HG02798 (cell line): ENCODE data around the gene C12orf50.
A peak's percentile ranks its signal among the peaks of the same experiment; 100 is the strongest.
"Not testable (repeated sequence)": the region's sequence is repeated elsewhere in the genome, so short reads cannot be mapped to it uniquely, and the experiment has no call there.

Source experiments
- ATAC-seq: cut with Tn5 transposase; IDR thresholded peaks from one replicate; pipeline ENCODE4 v1.9.1; 2021; ENCODE audit warnings: mild to moderate bottlenecking; ENCODE audit not compliant: unreplicated experiment, poor library complexity

The C12orf50 gene, protein sequence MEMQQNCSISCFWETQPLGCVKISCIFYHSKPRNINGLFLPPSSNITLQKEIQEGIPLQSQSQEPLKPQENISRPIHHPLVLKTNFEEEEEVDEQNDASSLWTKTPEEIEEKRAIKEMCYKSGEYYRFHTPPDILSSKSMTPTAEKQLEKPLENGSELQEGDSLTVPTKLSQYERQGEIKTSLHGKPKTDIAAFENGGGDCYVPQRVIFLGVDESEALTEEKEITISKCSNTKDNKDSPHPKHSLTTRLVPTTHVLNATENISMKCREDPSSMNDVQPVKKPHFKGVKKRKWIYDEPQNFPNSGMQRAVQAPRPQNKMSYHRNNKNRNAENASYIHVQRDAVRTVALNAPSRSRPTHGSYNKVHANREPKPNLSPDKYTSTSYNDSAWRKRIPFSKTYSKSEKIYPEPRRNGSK

DNA sequence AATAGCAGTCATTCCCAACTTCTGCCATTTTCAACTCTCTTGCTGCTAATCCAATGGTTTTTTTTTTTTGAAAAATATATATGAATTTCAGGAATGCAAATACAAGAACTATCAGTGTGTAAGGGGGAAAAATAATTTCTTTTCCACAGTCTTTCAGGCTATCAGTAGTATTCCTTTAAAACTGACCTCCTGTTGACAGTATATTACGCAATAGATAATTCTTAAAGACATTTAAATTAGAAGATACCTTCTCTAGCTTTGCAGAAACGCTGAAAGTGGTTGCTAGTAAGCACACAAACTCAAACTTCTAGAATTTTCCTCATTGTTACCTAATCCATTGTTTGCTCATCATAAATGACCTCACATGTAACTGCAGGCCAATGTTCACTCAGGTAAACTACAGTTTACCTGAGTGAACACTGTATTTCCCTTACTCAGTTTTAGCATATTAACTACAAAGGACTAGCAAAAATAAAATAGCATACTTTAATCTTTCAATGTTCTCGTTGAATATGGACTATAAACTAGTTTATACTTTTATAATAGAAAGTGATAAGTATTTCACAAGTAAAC is at the start of gene C12orf50:
C12orf50 (minus strand) TSS at position 309 of the 573 bp plus-strand sequence. CDS start 2,439 bp downstream, outside the sequence.
- ATAC-seq, result no peak

DNA sequence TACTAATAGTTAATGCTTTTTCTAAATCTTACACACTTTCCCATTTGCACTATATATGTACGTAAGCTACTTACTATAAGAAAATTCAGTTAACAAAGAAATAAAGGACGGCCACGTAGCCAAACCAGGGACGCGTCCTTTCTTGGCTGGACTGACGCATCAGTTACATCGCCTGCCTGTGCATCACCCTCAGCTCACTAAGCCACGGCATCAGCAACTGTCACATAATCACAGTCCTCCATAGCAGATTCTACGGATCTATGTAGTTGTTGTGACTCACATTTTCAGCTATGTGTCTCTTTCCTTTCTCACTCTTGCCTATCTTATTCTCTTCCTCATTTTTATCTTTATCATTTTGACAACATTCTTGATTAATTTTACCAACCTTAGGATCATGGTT is 38.1 kb upstream of the C12orf50 start:
- no peak for ATAC-seq

DNA sequence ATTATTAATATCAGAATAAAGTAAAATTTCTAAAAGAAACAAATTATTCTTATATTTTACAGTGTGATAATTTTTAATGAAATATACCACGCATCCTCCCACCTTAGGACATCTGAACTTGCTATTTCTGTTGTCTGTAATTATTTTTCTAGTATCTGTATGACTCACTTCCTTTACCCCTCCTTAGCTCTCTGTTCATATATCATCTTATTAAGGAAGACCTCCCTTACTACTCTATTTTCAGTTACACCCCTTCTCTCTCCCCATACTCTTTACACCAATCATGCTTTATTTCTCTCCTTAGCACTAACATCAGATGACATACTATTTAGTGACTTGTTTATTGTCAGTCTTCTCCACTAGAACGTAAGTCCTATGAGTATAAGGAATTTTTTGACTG is 34.2 kb upstream of the C12orf50 start:
- peak; percentile 75 for ATAC-seq

DNA sequence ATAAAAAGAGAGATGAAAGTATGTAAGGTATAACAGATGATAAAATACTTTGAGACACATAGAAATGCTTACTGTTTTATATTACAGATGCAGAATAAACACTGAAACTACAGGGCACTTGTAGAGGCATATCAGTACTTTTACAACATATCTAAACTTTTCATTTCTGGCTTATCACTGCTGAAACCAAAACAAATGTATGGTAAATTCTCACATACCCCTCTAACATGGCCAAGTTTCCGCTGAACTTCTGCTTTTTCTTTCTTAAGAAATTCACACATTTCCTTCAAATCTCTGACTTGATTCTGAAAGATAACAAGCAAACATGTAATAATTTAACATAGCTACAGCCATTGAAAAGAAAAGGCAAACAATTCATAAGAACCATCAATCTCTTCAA is 33.3 kb upstream of the C12orf50 start:
- peak; percentile 72 for ATAC-seq

DNA sequence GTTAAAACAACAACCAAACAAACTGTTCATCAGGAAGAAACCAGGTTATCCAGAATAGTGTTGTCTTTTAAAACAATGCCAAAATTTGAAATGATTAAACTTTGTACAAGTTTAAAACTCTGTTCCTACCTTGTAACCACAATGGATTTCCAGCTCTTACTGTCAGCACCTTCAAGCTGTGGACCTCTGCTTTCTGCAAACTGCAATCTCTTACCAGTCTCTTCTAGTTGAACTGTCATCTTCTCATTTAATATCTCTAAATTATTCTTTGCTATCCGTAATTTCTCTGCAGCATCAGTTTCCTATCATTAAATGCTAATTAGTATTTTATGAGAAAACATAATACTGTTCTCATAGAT is 29.5 kb upstream of the C12orf50 start:
- no peak for ATAC-seq

DNA sequence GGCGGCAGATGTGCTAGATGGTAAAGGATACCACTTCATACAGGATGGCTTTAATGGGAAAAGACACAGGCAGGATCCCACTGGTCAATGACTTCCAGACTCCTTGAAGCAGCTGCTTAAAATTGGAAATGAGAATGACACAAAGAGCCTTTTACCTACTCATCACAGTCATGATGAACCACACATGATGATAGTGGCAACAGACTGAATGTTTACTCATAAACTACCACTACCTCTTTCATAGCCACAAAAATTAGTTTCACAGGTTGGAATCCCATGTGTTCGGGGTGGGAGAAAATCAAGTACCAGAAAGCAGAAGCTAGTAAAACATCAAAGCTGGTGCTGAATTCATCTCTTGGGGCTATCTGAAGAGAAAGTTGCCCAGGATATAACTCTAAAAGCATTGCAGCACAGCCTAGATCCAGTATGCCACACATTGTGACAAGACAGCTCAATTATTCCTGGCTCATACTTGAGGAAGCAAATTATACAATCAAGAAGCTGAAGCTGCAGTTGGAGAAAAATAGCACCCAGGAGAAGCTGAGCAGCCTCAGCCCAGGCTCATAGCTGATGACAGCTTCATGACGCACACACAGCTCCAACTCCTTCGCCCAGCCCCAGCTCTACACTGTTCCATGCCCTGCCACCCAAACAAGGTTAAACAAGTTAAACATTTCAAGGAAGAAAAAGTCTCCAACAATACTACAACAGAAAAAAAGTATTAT is 29.0 kb upstream of the C12orf50 start:
- ATAC-seq, result no peak

DNA sequence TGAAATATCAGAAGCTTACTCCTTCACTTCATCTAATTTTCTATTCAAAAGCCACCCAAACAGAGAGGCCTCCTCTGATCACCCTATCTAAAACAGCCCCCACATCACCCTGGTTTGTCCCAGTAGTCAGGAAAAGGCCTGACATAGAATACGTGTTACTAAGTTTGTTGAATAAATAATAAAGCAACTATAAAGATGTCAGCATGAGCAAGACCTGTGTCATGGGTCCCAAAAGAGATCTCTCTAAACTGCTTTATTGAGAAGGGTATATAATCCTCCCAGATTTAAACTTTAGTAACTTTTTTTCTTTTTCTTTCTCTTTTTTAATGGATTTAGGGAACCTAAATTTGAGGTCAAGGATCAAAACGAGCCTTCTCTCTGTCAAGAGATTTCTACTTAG is 27.4 kb upstream of the C12orf50 start:
- no peak for ATAC-seq

DNA sequence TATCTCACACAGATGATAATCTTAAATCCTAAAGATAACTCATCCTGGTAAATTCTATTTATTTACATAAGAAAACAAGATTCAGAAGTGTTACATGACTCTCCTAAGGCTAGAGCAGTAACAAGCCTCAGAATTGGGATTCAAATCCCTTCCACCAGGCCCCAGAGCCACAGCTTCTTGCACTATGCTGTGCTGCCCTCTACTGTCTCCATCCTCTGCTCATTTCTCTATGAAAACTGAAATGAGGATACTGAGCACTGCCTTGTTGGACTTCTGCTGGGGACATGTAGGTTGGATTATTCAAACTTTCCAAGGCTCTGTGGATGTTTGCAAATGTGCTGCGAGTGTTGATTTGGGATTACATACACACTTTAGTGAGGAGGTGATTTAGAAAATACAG is 23.5 kb upstream of the C12orf50 start:
- peak; percentile 64 for ATAC-seq

DNA sequence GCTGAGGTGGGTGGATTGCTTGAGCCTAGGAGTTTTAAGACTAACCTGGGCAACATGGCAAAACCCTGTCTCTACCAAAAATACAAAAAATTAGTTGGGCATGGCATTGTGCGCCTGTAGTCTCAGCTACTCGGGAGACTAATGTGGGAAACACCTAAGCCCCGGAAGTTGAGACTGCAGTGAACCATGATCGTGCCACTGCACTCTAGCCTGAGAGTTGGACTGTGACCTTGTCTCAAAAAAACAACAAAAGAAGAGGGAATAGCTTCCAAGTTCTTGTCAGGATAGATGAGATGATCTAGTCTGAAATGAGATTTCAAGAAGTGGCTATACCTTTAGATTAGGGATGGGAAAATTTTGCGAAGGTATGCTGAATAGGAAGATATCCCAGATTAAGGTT is 14.8 kb upstream of the C12orf50 start:
- no peak for ATAC-seq

DNA sequence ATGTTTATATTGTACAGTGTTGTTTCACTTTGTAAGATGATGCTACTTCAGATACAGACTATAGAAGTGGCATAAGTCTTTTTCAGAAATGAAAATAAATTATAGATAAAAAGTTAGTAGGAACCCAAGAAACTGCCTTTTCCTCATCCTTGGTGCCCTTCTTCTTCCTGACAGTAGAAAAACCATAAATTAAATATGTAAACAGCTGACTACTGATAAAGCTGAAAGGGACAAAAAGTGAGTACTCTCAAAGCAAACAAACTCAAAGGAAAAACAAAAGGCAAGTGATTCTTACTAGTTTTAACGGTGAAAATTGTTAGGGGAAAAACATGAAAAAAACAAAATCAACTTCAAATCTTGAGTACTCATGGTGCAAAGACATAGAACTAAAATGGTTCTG is 8.6 kb upstream of the C12orf50 start:
- ATAC-seq, result no peak

DNA sequence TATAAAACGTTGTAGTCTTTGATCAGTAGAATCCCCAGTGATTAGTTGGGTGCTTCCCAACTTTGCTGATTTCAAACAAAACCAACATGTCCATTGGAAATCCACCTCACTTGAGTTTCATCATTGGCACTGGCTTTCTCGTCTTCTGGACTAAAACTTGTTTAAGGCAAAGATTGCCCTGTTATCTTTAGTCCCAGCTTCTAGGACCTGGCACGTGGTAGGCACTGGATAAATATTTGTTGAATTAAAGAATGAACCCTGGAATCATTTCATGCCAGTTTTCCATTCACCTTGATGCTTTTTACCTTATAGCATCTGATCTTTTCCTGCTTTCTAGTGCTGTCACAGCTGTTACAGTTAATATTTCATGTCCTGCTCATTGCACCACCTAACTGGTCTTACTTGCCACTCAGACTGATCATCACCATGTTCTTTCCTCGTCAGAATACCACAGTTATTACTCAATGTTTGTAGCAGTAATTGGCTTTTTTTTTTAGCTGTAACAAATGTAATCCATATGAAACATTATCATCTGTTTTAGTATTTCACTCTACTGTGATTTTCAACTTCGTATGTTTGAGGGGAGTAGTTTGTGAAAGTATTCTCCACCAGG is 7.3 kb upstream of the C12orf50 start:
- ATAC-seq, result no peak

DNA sequence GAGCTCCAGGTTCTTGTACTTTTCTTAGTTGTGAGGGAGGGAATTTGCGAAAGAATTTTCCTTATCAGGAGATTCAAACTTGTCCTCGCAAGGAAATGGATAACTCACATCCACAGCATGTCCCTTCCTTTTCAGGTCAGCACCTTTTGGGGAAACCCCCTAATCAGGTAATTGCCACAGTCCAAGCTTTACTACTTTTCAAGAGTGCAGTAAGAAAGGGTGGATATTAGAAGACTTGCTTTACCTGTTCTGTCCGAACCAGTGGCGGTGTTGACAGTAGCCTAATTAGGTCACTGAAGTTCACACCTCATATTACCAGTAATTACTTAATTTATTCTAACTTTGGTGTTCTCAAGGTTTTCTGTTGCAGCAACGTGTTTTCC is 6.7 kb upstream of the C12orf50 start:
- peak; percentile 11 for ATAC-seq

DNA sequence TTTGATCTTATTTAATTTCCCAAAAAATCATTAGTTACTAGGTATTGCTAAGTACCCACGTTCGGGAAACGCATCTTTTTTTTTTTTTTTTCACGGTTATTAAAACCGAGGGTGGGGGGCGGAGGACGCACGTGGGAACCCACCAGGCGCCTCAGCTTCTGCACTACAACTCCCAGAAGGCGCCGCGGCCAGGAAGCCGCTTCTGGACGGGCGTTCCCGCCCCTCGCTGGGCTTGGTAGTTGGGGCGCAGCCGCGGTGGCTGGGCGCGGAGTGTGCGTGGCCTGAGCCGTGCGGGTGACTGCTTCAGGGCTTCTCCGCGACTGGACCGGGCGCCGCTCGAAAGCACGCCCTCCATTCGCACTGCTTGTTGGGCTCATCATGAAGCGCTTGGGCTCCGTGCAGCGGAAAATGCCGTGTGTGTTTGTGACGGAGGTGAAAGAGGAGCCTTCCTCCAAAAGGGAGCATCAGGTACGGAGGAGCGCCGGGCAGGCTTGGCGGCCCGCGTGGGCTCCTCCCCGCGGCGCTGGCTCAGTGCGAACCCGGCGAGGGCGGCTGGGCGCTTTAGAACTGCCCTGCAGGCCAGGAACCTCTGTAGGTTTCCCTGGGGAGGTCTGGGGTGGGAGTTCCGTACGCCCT is 6.2 kb upstream of the C12orf50 start:
- ATAC-seq, result peak; percentile 100

DNA sequence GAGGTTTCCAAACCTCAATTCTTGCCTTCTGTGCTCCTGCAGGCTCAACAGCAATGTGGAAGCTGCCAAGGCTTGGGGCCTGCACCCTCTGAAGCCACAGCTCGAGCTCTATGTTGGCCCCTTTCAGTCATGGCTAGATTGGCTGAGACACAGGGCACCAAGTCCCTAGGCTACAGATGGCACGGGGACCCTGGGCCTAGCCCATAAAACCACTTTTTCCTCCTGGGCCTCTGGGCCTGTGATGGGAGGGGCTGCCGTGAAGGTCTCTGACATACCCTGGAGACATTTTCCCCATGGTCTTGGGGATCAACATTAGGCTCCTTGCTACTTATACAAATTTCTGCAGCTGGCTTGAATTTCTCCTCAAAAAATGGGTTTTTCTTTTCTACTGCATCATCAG is 2.0 kb upstream of the C12orf50 start:
- not testable (repeated sequence) for ATAC-seq

DNA sequence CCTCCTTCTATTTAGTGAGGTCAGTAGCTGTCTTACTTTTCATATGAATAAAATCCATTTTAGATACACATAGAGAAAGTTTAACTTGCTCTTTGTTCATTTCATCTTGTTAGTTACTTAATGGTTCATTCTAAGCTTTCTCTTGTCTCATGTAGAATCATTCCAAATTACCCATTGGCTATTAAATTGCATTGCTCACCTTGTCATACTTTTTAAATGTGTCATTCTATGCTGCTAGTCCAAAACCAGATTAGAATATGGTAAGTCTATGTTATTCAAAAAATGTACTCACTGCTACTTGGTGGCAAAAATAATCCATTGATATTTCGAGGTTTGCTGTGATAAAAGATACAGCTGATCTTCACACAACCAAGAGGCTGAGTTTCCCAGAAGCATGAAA is 3.0 kb downstream of the C12orf50 start:
- no peak for ATAC-seq

DNA sequence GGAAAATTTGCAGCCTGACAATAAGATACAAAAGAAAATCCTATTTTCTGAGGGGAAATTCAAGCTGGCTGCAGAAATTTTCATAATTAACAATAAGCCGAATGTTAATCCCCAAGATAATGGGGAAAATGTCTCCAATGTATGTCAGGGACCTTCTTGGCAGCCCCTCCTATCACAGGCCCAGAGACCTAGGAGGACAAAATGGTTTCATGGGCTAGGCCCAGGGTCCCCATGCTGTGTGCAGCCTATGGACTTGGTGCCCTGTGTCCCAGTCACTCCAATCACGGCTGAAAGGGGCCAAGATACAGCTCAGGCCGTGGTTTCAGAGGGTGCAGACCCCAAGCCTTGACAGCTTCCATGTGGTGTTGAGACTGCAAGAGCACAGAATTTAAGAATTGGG is 11.2 kb downstream of the C12orf50 start:
- ATAC-seq, result no peak

DNA sequence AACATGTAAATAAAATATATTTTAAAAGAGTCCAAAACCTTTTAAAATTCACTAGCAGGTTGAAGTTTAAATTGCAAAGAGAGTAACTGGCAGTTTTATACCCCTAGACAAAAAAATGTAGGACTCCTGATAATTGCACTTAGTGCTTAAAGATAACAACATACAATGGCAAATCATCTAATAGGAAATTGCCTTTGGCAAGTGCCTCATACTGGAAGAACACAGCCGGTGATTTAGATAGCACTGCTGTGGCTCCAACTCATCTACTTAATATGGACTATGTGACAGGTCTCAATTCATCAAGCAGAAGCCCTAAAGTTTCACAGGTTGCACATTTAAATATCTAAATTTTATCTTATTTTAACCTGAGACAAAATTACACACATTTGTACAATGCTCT is 13.4 kb downstream of the C12orf50 start:
- ATAC-seq, result no peak

DNA sequence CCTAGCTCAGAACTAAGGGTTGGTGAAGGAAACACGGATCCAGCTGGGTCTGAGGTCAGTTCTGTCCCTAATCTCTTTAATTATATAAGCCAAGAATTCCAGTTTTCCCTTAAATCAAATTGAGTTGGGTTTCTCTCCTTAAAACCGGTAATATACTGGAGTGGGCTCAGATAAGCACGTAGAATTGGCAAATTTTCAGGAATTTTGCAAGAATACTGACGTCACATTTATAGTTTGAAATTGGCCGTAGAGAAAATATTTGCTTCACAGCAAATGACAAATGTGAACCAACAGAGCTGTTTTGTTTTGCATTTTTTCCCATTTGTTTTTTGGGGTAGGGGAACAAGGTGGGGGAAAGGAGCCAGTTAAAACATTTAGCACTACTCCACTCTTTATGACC is 17.4 kb downstream of the C12orf50 start:
- no peak for ATAC-seq

DNA sequence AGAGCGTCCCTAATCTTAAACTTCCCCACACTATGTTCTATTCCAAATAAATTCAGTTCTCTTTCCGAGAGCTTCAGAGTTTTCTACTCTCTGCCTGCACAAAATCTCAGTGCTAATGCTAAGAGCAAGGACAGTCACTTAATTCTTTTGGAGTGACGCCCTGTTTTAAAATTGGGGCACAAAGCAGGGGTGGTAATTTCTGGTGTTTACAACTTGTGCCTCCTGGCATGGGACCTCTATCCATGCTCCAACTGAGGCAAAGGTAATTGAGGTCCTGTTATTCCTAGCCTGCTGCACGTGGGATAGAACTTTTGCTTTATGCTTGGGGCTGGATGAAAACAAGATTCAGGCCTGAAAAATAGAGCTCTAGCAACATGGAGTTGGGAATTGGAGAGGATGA is 22.9 kb downstream of the C12orf50 start:
- no peak for ATAC-seq

DNA sequence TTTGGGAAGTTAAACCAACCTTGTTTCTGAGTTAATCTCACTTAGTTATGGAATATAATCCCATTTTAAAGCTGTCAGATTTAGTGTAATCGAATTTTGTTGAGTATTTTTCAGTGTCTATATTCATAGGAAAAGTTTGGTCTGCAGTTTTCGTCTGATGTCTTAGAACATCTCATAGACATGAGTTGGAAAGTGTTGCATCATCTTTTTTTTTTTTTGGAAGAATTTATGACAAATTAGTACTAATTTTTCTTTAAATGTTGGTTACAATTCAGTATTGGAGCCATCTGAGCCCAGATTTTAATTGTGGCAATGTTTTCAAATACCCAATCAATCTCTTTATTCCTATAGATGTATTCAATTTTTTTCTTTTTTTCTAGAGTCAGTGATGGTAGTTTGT is 27.9 kb downstream of the C12orf50 start:
- no peak for ATAC-seq
